Measurements from ENCODE around the gene RASL10A.
"Not testable (repeated sequence)": the region's sequence is repeated elsewhere in the genome, so short reads cannot be mapped to it uniquely, and the experiment has no call there.

The RASL10A gene

GRCh38 chr22:29315286-29316140, at the start of gene RASL10A:
RASL10A (minus strand) TSS chr22:29315697; CDS start chr22:29315246, 451 bp downstream.
- DNase-seq (ENCODE audit: extremely low read depth in 1 of 2, low read depth in 1 of 2): no peak

- no peak for DNase-seq (ENCODE audit: extremely low read depth in 1 of 2, low read depth in 1 of 2)
Observed at GRCh38 chr22:29359469-29359868, 44.0 kb upstream of the RASL10A start.

GRCh38 chr22:29357193-29357890, 41.8 kb upstream of the RASL10A start:
- DNase-seq (ENCODE audit: extremely low read depth in 1 of 2, low read depth in 1 of 2): not testable (repeated sequence)

DNA sequence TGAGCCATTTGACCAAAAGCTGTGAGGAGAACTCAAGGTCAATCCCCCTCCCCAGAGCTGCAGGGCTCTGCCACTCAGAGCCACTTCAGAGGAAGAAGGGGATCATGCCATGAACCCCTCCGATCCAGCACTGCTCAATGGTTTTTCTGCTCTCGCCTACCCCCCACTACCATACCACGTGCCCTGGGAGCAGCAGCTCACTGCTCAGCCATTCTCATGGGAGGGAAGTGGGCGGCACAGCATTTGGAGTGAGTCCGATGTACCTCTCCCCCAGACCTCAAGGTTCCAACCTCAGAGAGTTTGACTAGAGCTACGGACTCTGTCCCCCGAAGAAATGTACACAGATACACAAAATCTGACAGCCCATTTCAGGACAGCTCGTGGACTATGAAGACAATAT, 38.4 kb upstream of the RASL10A start:
- DNase-seq (ENCODE audit: extremely low read depth in 1 of 2, low read depth in 1 of 2): no peak

DNA sequence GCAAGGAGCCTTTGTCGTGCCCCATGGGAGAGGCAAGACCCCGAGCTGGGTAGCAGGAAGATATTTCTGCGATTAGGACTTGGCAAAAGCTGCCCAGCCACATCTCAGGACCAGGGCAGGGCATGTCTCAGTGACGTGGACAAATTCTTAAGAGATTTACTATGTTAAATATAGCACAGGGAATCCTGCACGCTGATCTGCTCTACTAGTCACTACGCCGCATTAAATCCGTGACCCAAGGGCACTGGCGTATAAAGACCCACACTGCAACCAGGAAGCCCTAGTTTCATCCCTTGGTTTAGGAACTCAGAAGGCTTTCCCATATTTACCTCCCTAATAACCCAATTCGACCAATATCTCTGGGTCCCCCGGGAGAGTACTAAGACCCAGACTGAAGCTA, 37.8 kb upstream of the RASL10A start:
- no peak for DNase-seq (ENCODE audit: extremely low read depth in 1 of 2, low read depth in 1 of 2)

DNA sequence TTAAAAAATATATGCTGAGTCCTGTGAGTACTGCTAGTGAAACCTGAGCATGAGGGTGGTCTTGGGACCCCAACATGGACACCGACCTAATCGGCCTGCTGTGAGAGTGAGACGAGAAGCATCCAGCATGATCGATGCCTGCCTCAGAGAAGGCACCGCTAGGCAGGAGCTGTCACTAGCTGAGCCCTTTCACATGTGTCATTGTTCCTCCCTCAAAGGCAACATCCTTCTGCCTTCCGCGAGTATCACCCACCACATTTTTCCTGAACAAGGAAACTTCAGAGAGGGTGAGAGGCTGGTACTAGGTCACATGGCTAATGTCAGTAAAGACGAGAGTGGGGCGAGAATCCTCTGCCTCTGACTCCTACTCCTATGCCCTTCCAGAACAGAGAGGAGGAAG, 37.3 kb upstream of the RASL10A start:
- DNase-seq (ENCODE audit: extremely low read depth in 1 of 2, low read depth in 1 of 2): no peak

DNA sequence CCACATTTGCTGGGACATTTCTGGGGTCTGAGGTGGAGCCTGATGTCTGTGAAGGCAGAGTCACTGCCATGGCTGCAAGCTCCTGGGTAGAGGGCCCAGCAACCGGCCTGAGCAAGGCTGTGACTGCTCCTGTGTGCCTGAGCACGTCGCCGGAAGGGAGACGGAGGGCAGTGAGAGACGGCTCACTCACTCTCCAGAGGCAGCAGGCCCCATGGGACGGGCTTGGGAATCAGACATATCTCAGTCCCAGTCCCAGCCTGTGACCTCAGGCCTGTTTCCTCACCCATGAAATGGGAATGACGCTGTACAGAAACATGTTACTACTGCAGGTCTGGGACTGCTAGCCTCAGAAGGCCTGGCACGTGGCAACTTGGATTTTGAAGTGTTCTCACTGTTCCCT, 36.4 kb upstream of the RASL10A start:
- DNase-seq (ENCODE audit: extremely low read depth in 1 of 2, low read depth in 1 of 2): no peak

DNA sequence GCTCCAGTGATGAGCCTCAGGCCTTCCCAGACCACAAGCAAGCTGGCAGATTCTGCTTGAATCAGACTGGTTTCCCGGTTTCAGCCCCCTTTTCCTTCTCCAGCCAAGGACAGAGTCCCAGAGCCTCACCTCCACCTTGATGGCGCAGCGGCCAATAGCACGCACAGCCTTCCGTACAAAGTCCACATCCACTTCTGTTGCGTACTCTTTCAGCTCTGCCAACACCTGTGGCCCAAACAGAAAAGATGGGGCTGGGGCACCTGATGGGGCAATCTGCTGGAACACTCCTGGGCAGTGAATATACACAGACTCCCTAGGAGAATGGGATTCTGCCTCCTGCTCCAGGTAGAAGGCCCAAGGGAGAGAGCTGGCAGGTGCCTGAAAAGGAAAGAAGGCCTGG, 35.5 kb upstream of the RASL10A start:
- no peak for DNase-seq (ENCODE audit: extremely low read depth in 1 of 2, low read depth in 1 of 2)

GRCh38 chr22:29348956-29349355, 33.5 kb upstream of the RASL10A start:
- no peak for DNase-seq (ENCODE audit: extremely low read depth in 1 of 2, low read depth in 1 of 2)

DNA sequence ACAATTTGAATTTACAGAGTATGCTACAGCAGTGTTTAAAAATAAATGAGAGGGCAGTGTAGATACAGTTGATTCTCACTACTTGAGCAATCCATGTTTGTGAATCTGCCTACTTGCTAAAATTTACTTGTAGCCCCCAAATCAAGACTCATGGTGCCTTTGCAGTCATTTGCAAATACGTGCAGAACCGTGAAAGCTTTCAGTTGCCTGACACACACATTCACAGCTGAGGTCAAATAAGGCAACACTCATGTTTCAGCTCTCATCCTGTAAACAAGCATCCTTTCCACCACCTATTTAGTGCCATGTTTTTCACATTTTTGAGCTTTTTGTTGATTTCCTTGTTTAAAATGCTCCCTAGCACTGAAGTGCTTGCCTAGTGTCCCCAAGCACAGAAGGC, 32.5 kb upstream of the RASL10A start:
- no peak for DNase-seq (ENCODE audit: extremely low read depth in 1 of 2, low read depth in 1 of 2)

DNA sequence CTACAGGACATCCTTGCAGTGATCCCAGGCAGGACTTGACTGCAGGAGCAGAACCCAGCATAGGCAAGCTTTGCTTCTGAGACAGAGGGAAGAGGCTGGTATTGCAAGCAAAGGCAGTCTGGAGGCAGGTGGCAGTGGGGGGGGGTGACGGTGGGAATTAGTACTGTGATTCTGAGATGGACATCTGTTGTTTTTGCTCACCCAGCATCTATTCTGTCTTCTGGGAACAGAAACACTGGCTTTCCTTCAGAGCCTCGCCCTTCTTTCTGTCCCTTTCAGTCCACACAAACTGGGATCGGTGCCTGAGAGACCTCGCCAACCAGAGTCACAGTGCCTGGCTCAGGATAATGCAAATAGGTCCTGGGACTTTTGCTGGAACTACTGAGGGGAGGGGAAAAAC, 31.2 kb upstream of the RASL10A start:
- DNase-seq (ENCODE audit: extremely low read depth in 1 of 2, low read depth in 1 of 2): no peak

- DNase-seq (ENCODE audit: extremely low read depth in 1 of 2, low read depth in 1 of 2): no peak
Observed at GRCh38 chr22:29345932-29346331, 30.4 kb upstream of the RASL10A start.

DNA sequence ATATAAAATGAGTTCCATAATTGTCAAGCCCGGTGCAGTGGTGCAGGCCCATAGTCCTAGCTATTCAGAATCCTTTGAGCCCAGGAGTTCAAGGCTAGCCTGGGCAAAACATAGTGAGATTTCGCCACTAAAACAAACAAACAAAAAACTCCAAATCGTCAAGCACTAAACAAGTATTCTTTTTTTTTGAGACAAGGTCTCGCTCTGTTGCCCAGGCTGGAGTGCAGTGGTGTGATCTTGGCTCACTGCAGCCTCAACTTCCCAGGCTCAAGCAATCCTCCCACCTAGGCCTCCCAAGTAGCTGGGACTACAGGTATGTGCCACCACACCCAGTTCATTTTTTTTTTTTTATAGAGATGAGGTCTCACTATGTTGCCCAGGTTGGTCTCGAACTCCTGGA, 29.4 kb upstream of the RASL10A start:
- DNase-seq (ENCODE audit: extremely low read depth in 1 of 2, low read depth in 1 of 2): not testable (repeated sequence)

DNA sequence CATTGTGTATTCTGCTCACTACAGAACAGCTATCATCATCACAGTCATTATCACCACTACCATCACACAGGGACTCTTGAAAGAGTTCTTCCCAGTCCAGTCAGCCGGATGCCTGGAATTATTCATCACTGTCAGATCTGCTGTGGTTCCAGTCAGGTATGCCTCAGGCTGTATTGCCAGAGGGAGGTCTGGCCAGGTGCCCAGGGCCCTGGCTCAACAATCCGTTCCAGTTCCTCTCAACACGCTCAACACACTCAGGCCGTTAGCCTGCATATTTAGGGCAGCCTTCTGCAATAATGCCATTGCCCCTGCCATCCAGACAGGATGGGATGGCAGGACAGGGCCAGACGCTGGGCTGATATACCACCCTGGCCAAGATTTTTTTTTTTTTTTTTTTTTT, 28.6 kb upstream of the RASL10A start:
- DNase-seq (ENCODE audit: extremely low read depth in 1 of 2, low read depth in 1 of 2): no peak

GRCh38 chr22:29343313-29343805, 27.9 kb upstream of the RASL10A start:
- no peak for DNase-seq (ENCODE audit: extremely low read depth in 1 of 2, low read depth in 1 of 2)

GRCh38 chr22:29342577-29343312, 27.2 kb upstream of the RASL10A start:
- DNase-seq (ENCODE audit: extremely low read depth in 1 of 2, low read depth in 1 of 2): no peak

GRCh38 chr22:29342177-29342576, 26.7 kb upstream of the RASL10A start:
- no peak for DNase-seq (ENCODE audit: extremely low read depth in 1 of 2, low read depth in 1 of 2)

DNA sequence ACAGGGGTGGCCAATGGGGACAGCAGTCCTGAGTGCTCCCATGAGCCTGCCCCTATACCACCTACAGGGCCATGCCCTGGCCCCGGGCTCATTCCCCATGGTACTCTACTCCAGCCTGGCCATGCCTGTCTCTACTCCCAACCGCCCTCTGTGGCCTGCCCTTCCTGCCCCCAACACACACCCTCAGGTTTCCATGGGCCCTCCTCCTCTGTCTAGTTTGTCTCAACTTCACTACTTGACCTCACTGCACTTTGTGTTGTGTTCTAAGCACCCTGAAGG, 26.3 kb upstream of the RASL10A start:
- no peak for DNase-seq (ENCODE audit: extremely low read depth in 1 of 2, low read depth in 1 of 2)

DNA sequence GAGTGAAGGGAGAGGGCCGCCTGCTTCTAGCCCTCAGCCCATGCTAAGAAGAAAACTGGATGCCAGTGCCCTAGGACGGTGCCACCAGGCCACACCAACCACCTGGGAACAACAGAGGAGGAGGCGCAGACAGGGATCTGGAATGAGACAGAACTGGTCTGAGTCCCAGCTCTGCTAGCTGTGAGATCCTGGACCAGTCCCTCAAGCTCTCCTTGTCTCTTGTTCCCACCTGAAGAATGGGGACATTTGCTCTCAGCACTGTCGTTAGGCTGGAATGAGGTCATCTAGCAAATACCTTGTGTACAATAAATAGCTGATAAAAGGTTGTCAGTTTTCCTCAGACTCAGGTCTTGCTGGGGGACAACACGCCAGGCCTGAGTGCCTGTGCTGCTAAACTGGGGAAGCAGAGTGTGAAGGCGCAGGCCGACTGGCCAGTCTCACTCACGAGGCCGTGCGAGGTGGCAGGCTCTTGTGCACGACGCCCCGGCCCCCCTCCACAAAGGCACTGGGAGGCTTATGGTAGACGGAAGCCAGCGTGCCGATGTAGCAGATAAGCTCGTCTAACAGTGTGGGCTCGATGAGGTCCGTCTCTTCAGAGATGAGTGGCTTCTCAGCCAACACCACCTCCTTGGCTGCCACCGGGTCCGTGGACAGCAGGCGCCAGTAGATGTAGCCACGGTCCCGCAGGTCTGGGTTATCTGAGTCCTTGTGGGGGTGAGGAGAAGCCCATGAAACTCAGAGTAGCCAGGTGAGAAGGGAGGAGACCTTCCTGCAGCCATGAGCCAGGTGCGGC, 25.8 kb upstream of the RASL10A start:
- DNase-seq (ENCODE audit: extremely low read depth in 1 of 2, low read depth in 1 of 2): no peak

DNA sequence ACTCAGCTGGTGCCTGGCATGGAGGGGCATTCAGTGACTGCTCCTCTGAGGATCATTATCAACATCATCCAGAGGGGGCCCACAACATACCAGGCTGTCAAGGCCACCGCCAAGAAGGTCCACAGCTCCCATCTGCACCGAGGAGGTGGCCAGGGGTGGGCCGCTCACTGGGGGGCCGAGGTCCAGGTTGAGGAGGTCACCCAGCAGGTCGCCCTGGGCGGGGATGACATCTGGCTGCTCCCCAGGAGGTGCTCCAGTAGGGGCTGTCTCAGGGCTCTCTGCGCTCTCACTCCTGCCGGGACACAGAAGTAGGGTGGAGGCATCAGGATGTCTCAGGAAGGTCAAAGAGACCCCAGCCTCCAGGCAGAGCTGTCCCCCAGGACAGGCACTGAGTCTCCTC, 25.1 kb upstream of the RASL10A start:
- DNase-seq (ENCODE audit: extremely low read depth in 1 of 2, low read depth in 1 of 2): no peak

Measured in activated CD8-positive, alpha-beta memory T cell treated with anti-CD3 and anti-CD28 coated beads for 1 hour (primary cell).